Fibroblast of the aortic adventitia (primary cell): ENCODE results near the gene TAP2. TPM values are rescaled to one million over a fixed set of nuclear protein-coding genes. Genes with fewer than 3 reads are reported as not detected.
A peak's percentile ranks its signal among the peaks of the same experiment; 100 is the strongest.

Experiments
- DNase-seq: peaks from one replicate; pipeline ENCODE4 v3.0.0-alpha.2; 2010; ENCODE audit warnings: low read depth
- H3K4me3 ChIP-seq: 2 replicates; pipeline ENCODE4 v1.5.1; 2011; ENCODE audit warnings: low read depth, mild to moderate bottlenecking, control low read depth, low read length, moderate library complexity
- CTCF ChIP-seq: IDR thresholded peaks from 2 replicates; pipeline ENCODE4 v1.5.1; 2011; ENCODE audit warnings: mild to moderate bottlenecking, low read length, control low read depth, inconsistent platforms; ENCODE audit not compliant: insufficient read depth
- total RNA-seq: library from RNA; depleted of rRNA; stranded (reverse); fragments of >200 nt; gene quantifications from 2 replicates; pipeline ENCODE4 v1.2.3, GENCODE V29; 2012; ENCODE audit warnings: low replicate concordance

TAP2 gene
- total RNA-seq, 1 donor, result 12.4 TPM

- no peak for DNase-seq
- no peak overlapping the region for H3K4me3 ChIP-seq
- TF ChIP-seq CTCF, result no peak
Observed at GRCh38 chr6:32847004-32847403, 8.5 kb upstream of the TAP2 start.

- DNase-seq, result no peak
- H3K4me3 ChIP-seq, result no peak overlapping the region
- TF ChIP-seq CTCF, result no peak
Observed at GRCh38 chr6:32845384-32845884, 6.9 kb upstream of the TAP2 start.

- no peak for DNase-seq
- no peak for TF ChIP-seq CTCF
Observed at GRCh38 chr6:32844839-32845383, 6.4 kb upstream of the TAP2 start.

DNA sequence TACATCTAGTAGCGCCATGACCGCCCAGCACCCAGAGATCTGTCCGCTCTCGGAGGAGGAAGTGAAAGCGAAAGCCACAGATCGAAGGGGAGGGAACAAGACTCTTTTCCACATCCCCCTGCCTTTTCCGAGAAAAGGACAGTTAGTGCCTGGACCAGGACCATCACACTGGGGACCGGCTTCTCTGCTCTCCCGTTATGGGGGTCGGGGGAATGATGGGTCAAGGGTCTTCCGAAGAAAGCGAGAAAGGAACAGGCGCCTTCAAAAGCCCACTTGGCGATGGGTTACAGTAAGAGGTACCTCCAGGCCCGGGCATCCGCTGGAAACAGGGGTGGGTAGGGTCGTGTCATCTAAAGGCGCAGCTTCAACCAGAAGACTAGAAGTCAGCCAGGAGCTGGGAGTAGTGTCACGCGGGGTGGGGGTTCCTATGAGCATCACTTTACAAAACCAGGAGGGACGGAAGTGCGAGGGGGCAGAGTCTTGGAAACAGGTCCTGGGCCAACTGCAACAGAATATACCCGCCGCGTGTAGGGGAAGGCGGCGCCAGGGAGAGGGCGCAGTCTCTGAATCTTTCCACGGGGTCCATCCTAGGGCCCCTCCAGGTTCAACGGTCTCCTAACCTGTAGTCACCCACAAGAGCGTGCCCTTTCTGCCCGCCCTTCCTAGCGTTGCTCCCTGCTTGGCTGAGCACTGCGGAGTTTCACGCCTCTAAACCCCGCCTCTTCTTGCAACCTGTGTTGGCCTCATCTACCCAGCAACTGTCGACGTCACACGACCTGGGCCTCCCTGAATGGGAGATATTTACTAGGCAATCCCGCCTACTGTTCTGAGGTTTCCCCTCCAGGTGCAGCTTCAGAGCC is 5.7 kb upstream of the TAP2 start, which contains the start of gene PSMB8:
TSS of gene PSMB8 (minus strand) at position 69 of the 860 bp plus-strand sequence. CDS start at position 18, 51 bp downstream.
- TF ChIP-seq CTCF, result peak; percentile 30
- peak; percentile 92 for DNase-seq
- peak within 1 kb of the TSS; percentile 88 for H3K4me3 ChIP-seq

More at GRCh38 chr6:32844839-32845383, 6.4 kb upstream of the TAP2 start:
- peak overlapping the region; percentile 88 for H3K4me3 ChIP-seq

- no peak for TF ChIP-seq CTCF
- peak overlapping the region; percentile 88 for H3K4me3 ChIP-seq
- peak; percentile 23 for DNase-seq
Observed at GRCh38 chr6:32843331-32843978, 4.9 kb upstream of the TAP2 start.

DNA sequence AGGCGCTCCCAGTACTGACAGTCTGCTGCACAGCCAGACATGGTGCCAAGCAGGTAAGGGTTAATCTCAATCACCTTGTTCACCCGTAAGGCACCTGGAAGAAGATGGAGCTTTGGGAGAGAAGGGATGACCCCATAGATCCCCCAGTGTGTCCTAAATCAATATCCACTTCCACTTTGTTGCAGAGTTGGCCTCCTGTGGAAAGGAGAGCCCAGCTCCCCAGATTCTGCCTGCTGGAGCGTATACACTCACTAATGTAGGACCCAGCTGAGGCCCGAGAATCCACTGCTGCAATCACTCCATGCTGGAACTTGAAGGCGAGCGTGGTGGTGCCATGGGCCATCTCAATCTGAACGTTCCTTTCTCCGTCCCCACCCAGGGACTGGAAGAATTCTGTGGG is 4.2 kb upstream of the TAP2 start:
- TF ChIP-seq CTCF, result no peak
- no peak for DNase-seq
- peak overlapping the region; percentile 88 for H3K4me3 ChIP-seq
